CD4-positive, CD25-positive, alpha-beta regulatory T cell (primary cell): ENCODE data around the gene CCIN. TPM values are rescaled to one million over a fixed set of nuclear protein-coding genes. Genes with fewer than 3 reads are reported as not detected.

Experiments used
- polyA plus RNA-seq, 4 donors: library from polyadenylated mRNA; unstranded; fragments of 300-500 nt; fragmentation: Illumina TruSeq; gene quantifications; one replicate each; pipeline ENCODE4 v1.2.3, GENCODE V29; 2021
- total RNA-seq: library from RNA; stranded (reverse); gene quantifications from one replicate; pipeline ENCODE4 v1.2.3, GENCODE V29; 2022

The CCIN gene
- total and polyA plus RNA-seq, 5 donors from 2014 or later: 0.38 to 1.4 TPM; not detected in 3

Other genes starting within 250 kb of the CCIN start
- not detected for gene OR2S2, start 211.2 kb upstream of the CCIN start, total RNA-seq
- not detected for gene OR2S2, start 211.2 kb upstream of the CCIN start, polyA plus RNA-seq
- gene RECK, start 132.5 kb upstream of the CCIN start, total RNA-seq: 6.5 TPM
- gene RECK, start 132.5 kb upstream of the CCIN start, polyA plus RNA-seq: 10 to 100 TPM in 2 of 4 donors, 1 to 10 TPM in 2; 5.5 to 12.6 (median 8.7) TPM
- 55.7 TPM for gene GLIPR2, start 32.7 kb upstream of the CCIN start, total RNA-seq
- 100 to 1,000 TPM; 106 to 175 (median 139) TPM for gene GLIPR2, start 32.7 kb upstream of the CCIN start, polyA plus RNA-seq
- 46.7 TPM for gene CLTA, start 21.5 kb downstream of the CCIN start, total RNA-seq
- 100 to 1,000 TPM; 152 to 175 (median 168) TPM for gene CLTA, start 21.5 kb downstream of the CCIN start, polyA plus RNA-seq
- gene GNE, start 89.1 kb downstream of the CCIN start, total RNA-seq: 15.7 TPM
- gene GNE, start 89.1 kb downstream of the CCIN start, polyA plus RNA-seq: 1 to 10 TPM; 3.4 to 7.0 (median 5.2) TPM
- gene RNF38, start 230.9 kb downstream of the CCIN start, total RNA-seq: 103 TPM
- gene RNF38, start 230.9 kb downstream of the CCIN start, polyA plus RNA-seq: 10 to 100 TPM; 16.0 to 22.8 (median 19.2) TPM